Activated T-cell treated with anti-CD3 and anti-CD28 coated beads for 48 hours (primary cell): ENCODE measurements around the gene CCDC28B.

ENCODE experiments used
- DNase-seq: peaks from one replicate; pipeline ENCODE4 v3.0.0-alpha.2; 2020; ENCODE audit warnings: low read depth

CCDC28B gene

DNA sequence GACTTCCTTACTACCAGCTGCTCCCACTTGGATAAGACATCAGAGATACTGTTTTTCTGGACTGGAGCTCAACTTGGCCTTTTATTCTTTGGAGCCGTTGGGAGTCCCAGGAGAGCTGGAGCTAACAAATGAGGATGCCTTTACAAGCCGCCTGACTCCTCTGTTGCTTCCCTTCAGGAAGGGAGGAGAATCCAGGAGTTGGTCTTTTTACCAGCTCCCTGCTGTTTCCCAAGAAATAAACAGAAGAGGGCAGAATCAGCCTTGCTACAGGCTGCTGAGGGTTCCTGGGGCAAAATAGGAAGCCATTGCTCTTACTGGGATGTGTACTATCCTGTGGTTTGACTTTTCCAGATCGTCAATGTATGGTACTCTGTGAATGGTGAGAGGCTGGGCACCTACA is 23.3 kb downstream of the CCDC28B start:
- no peak for DNase-seq

DNA sequence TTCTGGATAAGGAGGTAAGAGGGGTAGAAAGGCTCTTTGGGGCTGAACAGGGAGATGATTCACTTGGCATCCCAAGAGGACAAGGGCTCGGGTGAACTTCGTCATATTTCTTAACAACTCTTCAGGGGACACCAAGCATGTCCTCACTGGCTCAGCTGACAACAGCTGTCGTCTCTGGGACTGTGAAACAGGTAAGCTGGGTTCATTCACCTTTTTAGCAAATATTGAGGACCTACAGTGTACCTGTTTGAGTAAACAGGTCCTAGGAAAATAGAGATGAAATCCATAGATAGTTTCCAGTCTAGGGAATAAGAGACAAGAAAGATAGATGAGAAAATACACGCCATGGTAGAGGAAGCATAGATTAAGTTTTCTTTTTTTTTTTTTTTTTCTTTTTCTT is 23.9 kb downstream of the CCDC28B start:
- no peak for DNase-seq

DNA sequence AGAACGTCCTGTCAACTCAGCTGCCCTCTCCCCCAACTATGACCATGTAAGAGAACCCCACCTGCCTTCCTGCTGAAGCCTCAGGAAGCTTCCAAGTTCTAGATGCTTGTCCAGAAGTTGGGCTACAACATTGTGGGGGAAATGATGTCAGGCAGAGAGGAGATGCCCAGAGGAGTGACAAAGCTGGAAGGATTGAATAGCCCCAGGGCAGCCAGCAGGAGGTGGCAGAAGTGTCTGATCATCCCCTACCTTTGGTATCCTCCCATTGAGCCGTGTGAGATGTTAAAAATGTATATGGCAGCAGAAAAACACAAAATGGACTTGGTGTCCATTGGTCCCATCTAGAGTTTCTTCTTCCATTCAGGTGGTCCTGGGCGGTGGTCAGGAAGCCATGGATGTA is 28.4 kb downstream of the CCDC28B start:
- DNase-seq = no peak

- DNase-seq = no peak
These were observed 31.5 kb downstream of the CCDC28B start for GRCh38 chr1:32231843-32232432.

- no peak for DNase-seq
These were observed 32.3 kb downstream of the CCDC28B start for GRCh38 chr1:32232558-32233304.

DNA sequence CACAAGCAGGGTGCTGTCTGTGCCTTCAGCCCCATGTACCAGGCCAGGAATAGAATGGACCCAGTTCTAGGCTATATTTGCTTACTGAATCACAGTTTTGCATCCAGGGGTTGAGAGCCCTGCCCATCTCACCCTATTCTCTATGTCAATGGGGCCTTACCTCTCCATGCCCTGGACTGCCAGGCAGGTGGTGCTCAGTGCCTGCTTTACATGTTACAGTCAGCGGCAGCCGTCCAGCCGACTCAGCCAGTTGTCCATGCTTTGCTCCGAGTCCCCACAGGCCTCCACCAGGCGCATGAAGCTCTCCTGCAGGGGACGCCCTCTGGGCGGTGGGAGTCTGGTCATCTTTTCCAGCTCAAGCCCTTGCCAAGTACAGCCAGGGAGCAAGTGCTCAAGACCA is 34.4 kb downstream of the CCDC28B start:
- DNase-seq = no peak

- no peak for DNase-seq
These were observed 38.9 kb downstream of the CCDC28B start for GRCh38 chr1:32239337-32239736.

GRCh38 chr1:32239790-32240139 is 39.4 kb downstream of the CCDC28B start:
- no peak for DNase-seq

GRCh38 chr1:32240140-32240951 is 40.0 kb downstream of the CCDC28B start:
- no peak for DNase-seq

DNA sequence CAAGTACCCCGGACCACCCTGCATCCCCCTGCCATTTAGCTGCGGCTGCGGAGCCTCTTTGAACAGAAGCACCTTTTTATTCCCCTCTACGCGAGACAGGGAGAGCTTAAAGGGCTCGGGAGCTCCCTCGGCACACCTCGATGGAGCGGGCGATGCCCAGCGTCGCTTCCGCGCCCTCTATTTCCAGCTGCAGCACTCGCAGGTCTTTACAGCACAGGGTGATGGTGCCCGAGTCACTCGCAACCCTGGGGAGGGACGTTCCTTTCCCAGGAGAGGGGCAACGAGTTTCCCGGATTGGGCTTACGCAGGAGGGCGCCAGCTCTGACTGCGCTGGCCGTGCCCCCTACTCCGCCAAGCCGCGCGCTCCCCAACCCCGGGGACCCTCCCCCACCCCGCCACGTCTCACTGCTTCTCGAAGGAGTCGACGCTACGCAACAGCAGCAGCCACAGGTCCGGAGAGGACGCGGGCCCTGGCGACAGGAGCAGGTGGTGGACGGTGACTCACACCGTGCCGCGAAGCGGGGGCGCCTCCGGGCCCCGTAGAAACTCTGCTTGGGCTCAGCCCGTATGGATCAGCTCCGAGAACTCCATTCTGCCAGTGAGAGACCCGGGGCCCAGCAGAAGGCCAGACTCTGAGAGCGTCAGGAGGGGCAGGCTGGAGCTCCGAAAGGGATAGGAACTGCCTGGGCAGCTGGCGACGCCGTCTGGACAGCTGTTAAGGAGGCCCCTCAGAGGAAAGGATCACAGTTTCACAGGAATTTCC is 40.8 kb downstream of the CCDC28B start:
- DNase-seq = no peak

DNA sequence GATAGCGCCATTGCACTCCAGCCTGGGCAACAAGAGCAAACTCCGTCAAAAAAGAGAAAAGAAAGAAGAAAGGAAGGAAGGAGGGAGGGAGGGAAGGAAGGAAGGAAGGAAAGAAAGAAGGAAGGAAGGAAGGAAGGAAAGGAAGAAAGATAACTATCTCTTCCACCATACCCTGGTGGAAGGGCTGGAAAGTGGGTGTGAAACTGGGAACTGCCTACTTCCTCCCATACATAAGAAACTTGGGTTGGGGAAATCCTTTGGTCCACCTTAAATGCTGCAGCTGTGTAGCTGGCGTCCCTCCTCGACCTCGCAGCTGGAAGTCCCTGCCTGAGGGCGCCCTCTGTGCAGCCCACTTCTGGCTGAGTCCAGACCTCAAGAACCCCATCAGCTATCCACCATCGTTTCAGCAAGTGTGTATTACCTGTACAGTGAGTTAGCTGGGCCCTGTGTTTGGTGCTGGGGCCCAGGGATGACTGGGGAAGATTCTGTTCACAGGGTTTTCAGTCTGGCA is 42.0 kb downstream of the CCDC28B start:
- no peak for DNase-seq

DNA sequence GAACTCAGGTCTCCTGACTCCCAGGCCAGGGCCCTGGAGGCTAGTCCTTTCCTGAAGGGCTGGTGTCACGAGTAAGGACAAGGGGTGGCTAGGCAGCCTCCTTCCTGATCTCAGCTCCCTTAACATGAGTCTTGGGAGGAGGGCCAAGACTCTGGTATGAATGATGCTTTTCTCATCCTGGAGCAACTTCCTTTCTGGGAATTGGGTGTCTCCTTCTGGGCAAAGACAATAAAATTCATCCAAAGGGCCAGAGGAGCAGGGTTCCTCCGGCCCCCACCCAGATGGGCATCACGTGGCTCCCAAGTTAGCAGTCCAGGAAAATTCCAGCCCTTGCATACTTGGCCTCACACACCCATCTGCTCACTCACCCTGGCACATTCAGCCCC is 46.5 kb downstream of the CCDC28B start, which contains the start of gene FAM167B:
Gene FAM167B (plus strand): TSS at position 335 of the 386 bp plus-strand sequence. CDS start 200 bp downstream, outside the sequence.
- DNase-seq = no peak

- DNase-seq = no peak
These were observed 47.1 kb downstream of the CCDC28B start for GRCh38 chr1:32247452-32247851.

DNA sequence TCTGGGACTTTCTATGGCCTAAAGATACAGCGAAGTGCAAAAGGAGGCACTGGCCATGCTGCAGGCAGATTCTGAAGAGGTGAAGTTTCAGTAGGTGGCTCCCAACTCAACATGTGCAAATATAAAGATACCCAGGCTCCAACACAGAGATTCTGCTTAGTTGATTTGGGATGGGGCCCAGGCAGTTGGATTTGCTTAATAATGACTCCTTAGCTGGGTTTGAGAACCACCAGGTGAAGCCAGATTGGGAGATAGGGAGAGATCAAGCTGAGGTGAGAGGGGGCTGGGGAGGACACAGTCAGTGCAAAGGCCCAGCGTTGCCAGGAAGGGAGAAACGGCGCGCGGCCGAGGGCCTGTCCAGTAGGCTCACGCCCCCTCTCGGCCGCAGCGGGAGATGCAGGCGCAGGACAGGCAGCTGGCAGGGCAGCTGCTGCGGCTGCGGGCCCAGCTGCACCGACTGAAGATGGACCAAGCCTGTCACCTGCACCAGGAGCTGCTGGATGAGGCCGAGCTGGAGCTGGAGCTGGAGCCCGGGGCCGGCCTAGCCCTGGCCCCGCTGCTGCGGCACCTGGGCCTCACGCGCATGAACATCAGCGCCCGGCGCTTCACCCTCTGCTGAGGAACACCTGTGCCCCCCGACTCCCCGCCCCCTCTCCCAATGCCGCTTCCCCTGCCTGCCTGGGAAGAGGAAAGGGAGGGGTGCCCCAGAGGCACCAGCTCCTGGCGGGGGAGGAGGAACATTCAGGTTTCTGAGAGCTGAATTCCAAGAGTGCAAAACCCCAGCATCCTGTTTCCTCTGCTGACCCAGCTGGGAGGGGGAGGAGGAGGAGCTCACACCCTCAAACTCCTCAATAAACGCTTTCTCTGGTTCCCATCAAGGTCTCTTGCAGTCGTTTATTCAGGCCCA is 47.8 kb downstream of the CCDC28B start:
- peak; percentile 81 for DNase-seq

GRCh38 chr1:32249831-32250525 is 49.6 kb downstream of the CCDC28B start:
- peak; percentile 69 for DNase-seq

GRCh38 chr1:32250893-32251716 is 50.7 kb downstream of the CCDC28B start, which contains the start of gene LCK:
LCK (plus strand) TSS chr1:32251265; CDS start chr1:32274330, 23,065 bp downstream.
- DNase-seq = peak; percentile 76
